B cell (primary cell): ENCODE data around the gene TRAF5. TPM values are rescaled to one million over a fixed set of nuclear protein-coding genes. Genes with fewer than 3 reads are reported as not detected.

ENCODE experiments used
- ATAC-seq: fragments of 200-7000 bp; cut with Tn5 transposase; one replicate; pipeline ENCODE4 v1.10.0; 2021; ENCODE audit warnings: low read depth, mild to moderate bottlenecking, moderate number of reproducible peaks, moderate library complexity
- CTCF ChIA-PET: fragments of 350-600 bp; sonication (Branson Sonifier 250); formaldehyde crosslinking; loops from one replicate; lab custom pipeline; 2021; ENCODE audit warnings: antibody characterized with exemption, inconsistent platforms; lab: Charles Lee
- POLR2A ChIA-PET: fragments of 350-600 bp; sonication (Branson Sonifier 250); formaldehyde crosslinking; loops from one replicate; lab custom pipeline; 2021; ENCODE audit warnings: antibody characterized with exemption; lab: Charles Lee
- DNase-seq: peaks from one replicate; pipeline ENCODE4 v3.0.0; 2013
- H2AFZ ChIP-seq: 2 replicates; pipeline ENCODE4 v1.6.1; 2012; ENCODE audit warnings: mild to moderate bottlenecking, low read depth, low read length; ENCODE audit not compliant: insufficient read depth, poor library complexity, severe bottlenecking
- H3K27ac ChIP-seq, 2 donors: 1 replicate in 1 of 2; 2 replicates in 1 of 2; pipeline ENCODE4 v1.5.1; 2012 to 2013; ENCODE audit warnings: low read length in 2 of 2, mild to moderate bottlenecking in 2 of 2, moderate library complexity in 1 of 2
- H3K27me3 ChIP-seq, 4 experiments: fragments of 200-600 bp in 1 of 4; sonication (generic) in 1 of 4; replicated peaks in 1 of 4; 1 replicate in 2 of 4; 2 replicates in 2 of 4; pipeline versions ENCODE4 v1.6.1 to v1.7.0; 2013 to 2016; ENCODE audit warnings: low read length in 3 of 4, mild to moderate bottlenecking in 2 of 4, mixed read lengths in 1 of 4, moderate library complexity in 1 of 4; ENCODE audit not compliant: insufficient read depth in 4 of 4, control insufficient read depth in 3 of 4; ENCODE audit errors: control extremely low read depth in 1 of 4
- H3K36me3 ChIP-seq, 2 experiments: replicated peaks in 1 of 2; 1 replicate in 1 of 2; 2 replicates in 1 of 2; pipeline versions ENCODE4 v1.6.1 to v1.7.1; 2013; ENCODE audit warnings: low read length in 1 of 2; ENCODE audit not compliant: insufficient read depth in 2 of 2, control insufficient read depth in 1 of 2; ENCODE audit errors: control extremely low read depth in 1 of 2, extremely low read depth in 1 of 2
- H3K4me1 ChIP-seq, 2 donors: fragments of 200-600 bp in 1 of 2; sonication (generic) in 1 of 2; 1 replicate in 1 of 2; 2 replicates in 1 of 2; pipeline versions ENCODE4 v1.5.1 to v1.6.1; 2013 to 2017; ENCODE audit warnings: low read length in 2 of 2; ENCODE audit not compliant: control insufficient read depth in 2 of 2, insufficient read depth in 2 of 2
- H3K4me2 ChIP-seq: replicated peaks from 2 replicates; pipeline ENCODE3; 2012; ENCODE audit warnings: mild to moderate bottlenecking, low read depth, low read length; ENCODE audit not compliant: poor library complexity, severe bottlenecking
- H3K4me3 ChIP-seq, 5 experiments: fragments of 200-600 bp in 1 of 5; sonication (generic) in 1 of 5; 1 replicate in 3 of 5; 2 replicates in 2 of 5; pipeline versions ENCODE4 v1.5.1 to v1.7.0; 2011 to 2016; ENCODE audit warnings: low read length in 4 of 5, mild to moderate bottlenecking in 4 of 5, low read depth in 2 of 5, control low read depth in 1 of 5, moderate library complexity in 1 of 5; ENCODE audit not compliant: insufficient read depth in 1 of 5; ENCODE audit errors: control extremely low read depth in 1 of 5, extremely low read depth in 1 of 5
- H3K79me2 ChIP-seq: fragments of 200-600 bp; sonication (generic); one replicate; pipeline ENCODE4 v1.6.0; 2016; ENCODE audit warnings: low read length; ENCODE audit not compliant: control insufficient read depth, insufficient read depth
- H3K9ac ChIP-seq: fragments of 200-600 bp; sonication (generic); 2 replicates; pipeline ENCODE4 v1.6.1; 2017; ENCODE audit warnings: mild to moderate bottlenecking, low read length, moderate library complexity
- H3K9me3 ChIP-seq, 3 donors: one replicate each; pipeline versions ENCODE4 v1.6.1 to v1.7.1; 2013; ENCODE audit warnings: low read length in 2 of 3; ENCODE audit not compliant: control insufficient read depth in 2 of 3, insufficient read depth in 1 of 3; ENCODE audit errors: control extremely low read depth in 1 of 3
- H4K20me1 ChIP-seq: 2 replicates; pipeline ENCODE4 v1.6.0; 2012; ENCODE audit warnings: mild to moderate bottlenecking, low read length; ENCODE audit not compliant: insufficient read depth, control insufficient read depth, poor library complexity, severe bottlenecking
- H3K27ac Mint-ChIP-seq: one replicate; pipeline ENCODE4 v1.8.0; 2021; ENCODE audit warnings: mixed read lengths
- H3K27me3 Mint-ChIP-seq: one replicate; pipeline ENCODE4 v1.8.0; 2021; ENCODE audit warnings: mixed read lengths
- H3K4me1 Mint-ChIP-seq: one replicate; pipeline ENCODE4 v1.8.0; 2021; ENCODE audit warnings: mixed read lengths
- H3K4me3 Mint-ChIP-seq: one replicate; pipeline ENCODE4 v1.8.0; 2021; ENCODE audit warnings: mixed read lengths
- H3K9me3 Mint-ChIP-seq: one replicate; pipeline ENCODE4 v1.8.0; 2022; ENCODE audit warnings: mixed read lengths; ENCODE audit not compliant: insufficient read depth
- CTCF ChIP-seq: fragments of 200-600 bp; IDR thresholded peaks from one replicate; pipeline ENCODE4 v1.8.0; 2022; ENCODE audit warnings: antibody characterized with exemption, mild to moderate bottlenecking
- EZH2 ChIP-seq: IDR thresholded peaks from 2 replicates; pipeline ENCODE4 v1.6.1; 2012; ENCODE audit warnings: borderline replicate concordance, low read depth, mild to moderate bottlenecking, moderate library complexity, low read length; ENCODE audit not compliant: insufficient read depth, poor library complexity, severe bottlenecking
- whole genome bisulfite sequencing: methylation state at CpG from one replicate; pipeline ENCODE4 v1.1.5; 2013; ENCODE audit warnings: missing lambda C conversion rate; ENCODE audit not compliant: insufficient coverage; 5-methylcytosine and 5-hydroxymethylcytosine counted together
- intact Hi-C: fragments of 100-400 bp; cut with micrococcal nuclease; formaldehyde crosslinking; loops from one replicate; pipeline ENCODE4 v1.10.0; 2022
- polyA plus RNA-seq: library from polyadenylated mRNA; depleted of rRNA; stranded (reverse); fragments of >200 nt; gene quantifications from 2 replicates; pipeline ENCODE4 v1.2.3, GENCODE V29; 2012
- total RNA-seq, 2 donors: library from RNA; stranded (reverse); fragments of 120-200 nt in 1 of 2; gene quantifications; 1 replicate in 1 of 2; 2 replicates in 1 of 2; pipeline versions ENCODE4 v1.2.3 to v1.2.4, GENCODE V29; 2013 to 2022

The TRAF5 gene
- total and polyA plus RNA-seq, 2 donors (not counting 1 experiment from before 2014, with no cell fraction given), result 129 to 143 TPM

- H3K27me3 Mint-ChIP-seq, result no peaks in the 10 kb centered on the region
- Histone ChIP-seq H3K9me3 (no peaks in the 10 kb centered on the region), H2AFZ (no peak overlapping the region), H4K20me1 (no peaks in the 10 kb centered on the region), H3K27ac (peak overlapping the region in 1 of 2 donors; percentile 0), H3K4me2 (no peak overlapping the region), H3K4me1 (peaks cover 13 to 14% of the 10 kb centered on the region in 2 donors), H3K9ac (no peak overlapping the region), H3K27me3 (no peaks in the 10 kb centered on the region), H3K4me3 (no peak overlapping the region), H3K79me2 (peaks cover 8% of the 10 kb centered on the region), H3K36me3 (peaks cover 0 to 24% of the 10 kb centered on the region in 2 experiments)
- H3K4me1 Mint-ChIP-seq, result peaks cover 22% of the 10 kb centered on the region
- no peaks in the 10 kb centered on the region for H3K9me3 Mint-ChIP-seq
- no peak overlapping the region for H3K4me3 Mint-ChIP-seq
- ATAC-seq, result no peak
- TF ChIP-seq EZH2 (no peak), CTCF (no peak)
- no peak overlapping the region for H3K27ac Mint-ChIP-seq
- intact Hi-C loops, result no loop called here
- ChIA-PET POLR2A (no interaction called here), CTCF (interaction anchor here (2.0 kb wide), 1 partner anchor 56 kb away, joined by 6 read pairs; no protein-coding TSS in a partner anchor)
- no peak for DNase-seq
Measured at GRCh38 chr1:211379446-211379845, 52.8 kb downstream of the TRAF5 start.

GRCh38 chr1:211381481-211382181 is 55.0 kb downstream of the TRAF5 start:
- TF ChIP-seq CTCF (no peak), EZH2 (no peak)
- H3K27ac ChIP-seq, result peak overlapping the region in 1 of 2 donors; percentile 96
- peak overlapping the region in 1 of 5 experiments; percentile 92 for H3K4me3 ChIP-seq
- peaks cover 22% of the 10 kb centered on the region for H3K4me1 Mint-ChIP-seq
- H3K9ac ChIP-seq, result peak overlapping the region; percentile 90
- DNase-seq (peak; percentile 26), ATAC-seq (no peak)
- H3K79me2 ChIP-seq, result peaks cover 8% of the 10 kb centered on the region
- no peaks in the 10 kb centered on the region for H3K9me3 Mint-ChIP-seq
- peaks cover 13 to 14% of the 10 kb centered on the region in 2 donors for H3K4me1 ChIP-seq
- peak overlapping the region; percentile 89 for H3K4me3 Mint-ChIP-seq
- no peaks in the 10 kb centered on the region for H3K27me3 ChIP-seq
- no peaks in the 10 kb centered on the region for H3K9me3 ChIP-seq
- H3K27me3 Mint-ChIP-seq, result no peaks in the 10 kb centered on the region
- peak overlapping the region; percentile 95 for H2AFZ ChIP-seq
- POLR2A ChIA-PET, result no interaction called here
- intact Hi-C loops, result loop anchor here (1.0 to 10.0 kb wide), 7 partner anchors 36 to 447 kb away; partner anchors contain the start of gene SLC30A1
- H3K4me2 ChIP-seq, result peak overlapping the region; percentile 79
- peak overlapping the region; percentile 86 for H3K27ac Mint-ChIP-seq
- 80% methylated on average over 2 of the region's 5 CpGs for WGBS
- H3K36me3 ChIP-seq, result peaks cover 0 to 6% of the 10 kb centered on the region in 2 experiments
- no peaks in the 10 kb centered on the region for H4K20me1 ChIP-seq
- CTCF ChIA-PET, result interaction anchor here (0.7 to 2.0 kb wide), 6 partner anchors 26 to 105 kb away, joined by 3 to 6 read pairs (median 4); no protein-coding TSS in a partner anchor
